ENCODE measurements around the gene KLHDC8B. TPM values are rescaled to one million over a fixed set of nuclear protein-coding genes. Genes with fewer than 3 reads are reported as not detected.
A peak's percentile ranks its signal among the peaks of the same experiment; 100 is the strongest.

KLHDC8B gene
- total and polyA plus RNA-seq, 4 donors, result 8.1 to 17.1 (median 9.4) TPM

DNA sequence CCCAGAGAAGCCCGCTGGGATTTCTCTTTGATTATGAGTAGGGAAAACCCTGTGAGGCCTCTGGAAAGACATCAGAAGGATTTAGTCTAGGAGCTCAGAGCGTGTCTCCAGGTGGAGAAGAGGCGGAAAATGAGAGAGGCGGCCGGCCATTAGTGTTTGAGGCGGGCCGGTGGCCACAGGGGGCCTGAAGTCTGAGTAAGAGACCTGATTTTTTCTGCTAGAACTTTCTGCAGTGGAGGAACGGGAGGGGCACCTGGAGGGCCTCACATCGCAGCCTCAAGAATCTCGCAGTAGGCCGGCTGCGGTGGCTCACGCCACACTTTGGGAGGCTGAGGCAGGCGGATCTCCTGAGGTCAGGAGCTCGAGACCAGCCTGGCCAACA is 28.5 kb downstream of the KLHDC8B start:
- WGBS, result 78% methylated on average over 15 of the region's 15 CpGs
- Histone ChIP-seq H3K27ac (ENCODE audit: low read depth in 1 of 2, low read length in 2 of 2) (no peak overlapping the region), H3K36me3 (ENCODE audit: control insufficient read depth in 4 of 4, insufficient read depth in 3 of 4, low read depth in 1 of 4, low read length in 3 of 4) (no peaks in the 10 kb centered on the region), H3K4me3 (ENCODE audit: low read depth in 1 of 3, low read length in 3 of 3) (peak overlapping the region in 1 of 3 donors; percentile 32), H3K9me3 (ENCODE audit: control insufficient read depth in 4 of 4, low read length in 3 of 4) (no peaks in the 10 kb centered on the region), H3K9ac (ENCODE audit: low read depth in 1 of 2, low read length in 2 of 2) (no peak overlapping the region), H3K27me3 (ENCODE audit: control insufficient read depth in 4 of 4, insufficient read depth in 4 of 4, low read length in 3 of 4) (no peaks in the 10 kb centered on the region), H3K4me1 (ENCODE audit: control insufficient read depth in 4 of 4, insufficient read depth in 4 of 4, low read length in 3 of 4) (peaks cover 0 to 8% (median 0%) of the 10 kb centered on the region in 4 donors)
- TF ChIP-seq, protein P1, sequence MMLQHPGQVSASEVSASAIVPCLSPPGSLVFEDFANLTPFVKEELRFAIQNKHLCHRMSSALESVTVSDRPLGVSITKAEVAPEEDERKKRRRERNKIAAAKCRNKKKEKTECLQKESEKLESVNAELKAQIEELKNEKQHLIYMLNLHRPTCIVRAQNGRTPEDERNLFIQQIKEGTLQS (IDR thresholded peaks at IDR 0.05), result no peak
- TF ChIP-seq, protein P2, sequence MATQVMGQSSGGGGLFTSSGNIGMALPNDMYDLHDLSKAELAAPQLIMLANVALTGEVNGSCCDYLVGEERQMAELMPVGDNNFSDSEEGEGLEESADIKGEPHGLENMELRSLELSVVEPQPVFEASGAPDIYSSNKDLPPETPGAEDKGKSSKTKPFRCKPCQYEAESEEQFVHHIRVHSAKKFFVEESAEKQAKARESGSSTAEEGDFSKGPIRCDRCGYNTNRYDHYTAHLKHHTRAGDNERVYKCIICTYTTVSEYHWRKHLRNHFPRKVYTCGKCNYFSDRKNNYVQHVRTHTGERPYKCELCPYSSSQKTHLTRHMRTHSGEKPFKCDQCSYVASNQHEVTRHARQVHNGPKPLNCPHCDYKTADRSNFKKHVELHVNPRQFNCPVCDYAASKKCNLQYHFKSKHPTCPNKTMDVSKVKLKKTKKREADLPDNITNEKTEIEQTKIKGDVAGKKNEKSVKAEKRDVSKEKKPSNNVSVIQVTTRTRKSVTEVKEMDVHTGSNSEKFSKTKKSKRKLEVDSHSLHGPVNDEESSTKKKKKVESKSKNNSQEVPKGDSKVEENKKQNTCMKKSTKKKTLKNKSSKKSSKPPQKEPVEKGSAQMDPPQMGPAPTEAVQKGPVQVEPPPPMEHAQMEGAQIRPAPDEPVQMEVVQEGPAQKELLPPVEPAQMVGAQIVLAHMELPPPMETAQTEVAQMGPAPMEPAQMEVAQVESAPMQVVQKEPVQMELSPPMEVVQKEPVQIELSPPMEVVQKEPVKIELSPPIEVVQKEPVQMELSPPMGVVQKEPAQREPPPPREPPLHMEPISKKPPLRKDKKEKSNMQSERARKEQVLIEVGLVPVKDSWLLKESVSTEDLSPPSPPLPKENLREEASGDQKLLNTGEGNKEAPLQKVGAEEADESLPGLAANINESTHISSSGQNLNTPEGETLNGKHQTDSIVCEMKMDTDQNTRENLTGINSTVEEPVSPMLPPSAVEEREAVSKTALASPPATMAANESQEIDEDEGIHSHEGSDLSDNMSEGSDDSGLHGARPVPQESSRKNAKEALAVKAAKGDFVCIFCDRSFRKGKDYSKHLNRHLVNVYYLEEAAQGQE (IDR thresholded peaks at IDR 0.05), result no peak
- TF ChIP-seq HNF4A (conservative IDR thresholded peaks at IDR 0.05) (no peak), NR2F2 (IDR thresholded peaks at IDR 0.05) (no peak), TAF1 (conservative IDR thresholded peaks at IDR 0.05) (no peak), RXRA (IDR thresholded peaks at IDR 0.05) (no peak), SP1 (IDR thresholded peaks at IDR 0.05) (no peak)
- TF ChIP-seq, protein P3, sequence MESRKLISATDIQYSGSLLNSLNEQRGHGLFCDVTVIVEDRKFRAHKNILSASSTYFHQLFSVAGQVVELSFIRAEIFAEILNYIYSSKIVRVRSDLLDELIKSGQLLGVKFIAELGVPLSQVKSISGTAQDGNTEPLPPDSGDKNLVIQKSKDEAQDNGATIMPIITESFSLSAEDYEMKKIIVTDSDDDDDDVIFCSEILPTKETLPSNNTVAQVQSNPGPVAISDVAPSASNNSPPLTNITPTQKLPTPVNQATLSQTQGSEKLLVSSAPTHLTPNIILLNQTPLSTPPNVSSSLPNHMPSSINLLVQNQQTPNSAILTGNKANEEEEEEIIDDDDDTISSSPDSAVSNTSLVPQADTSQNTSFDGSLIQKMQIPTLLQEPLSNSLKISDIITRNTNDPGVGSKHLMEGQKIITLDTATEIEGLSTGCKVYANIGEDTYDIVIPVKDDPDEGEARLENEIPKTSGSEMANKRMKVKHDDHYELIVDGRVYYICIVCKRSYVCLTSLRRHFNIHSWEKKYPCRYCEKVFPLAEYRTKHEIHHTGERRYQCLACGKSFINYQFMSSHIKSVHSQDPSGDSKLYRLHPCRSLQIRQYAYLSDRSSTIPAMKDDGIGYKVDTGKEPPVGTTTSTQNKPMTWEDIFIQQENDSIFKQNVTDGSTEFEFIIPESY (IDR thresholded peaks at IDR 0.05), result no peak
- TF ChIP-seq, protein P4, sequence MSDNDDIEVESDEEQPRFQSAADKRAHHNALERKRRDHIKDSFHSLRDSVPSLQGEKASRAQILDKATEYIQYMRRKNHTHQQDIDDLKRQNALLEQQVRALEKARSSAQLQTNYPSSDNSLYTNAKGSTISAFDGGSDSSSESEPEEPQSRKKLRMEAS (IDR thresholded peaks at IDR 0.05), result no peak
- no peak for DNase-seq (ENCODE audit: low spot score)

DNA sequence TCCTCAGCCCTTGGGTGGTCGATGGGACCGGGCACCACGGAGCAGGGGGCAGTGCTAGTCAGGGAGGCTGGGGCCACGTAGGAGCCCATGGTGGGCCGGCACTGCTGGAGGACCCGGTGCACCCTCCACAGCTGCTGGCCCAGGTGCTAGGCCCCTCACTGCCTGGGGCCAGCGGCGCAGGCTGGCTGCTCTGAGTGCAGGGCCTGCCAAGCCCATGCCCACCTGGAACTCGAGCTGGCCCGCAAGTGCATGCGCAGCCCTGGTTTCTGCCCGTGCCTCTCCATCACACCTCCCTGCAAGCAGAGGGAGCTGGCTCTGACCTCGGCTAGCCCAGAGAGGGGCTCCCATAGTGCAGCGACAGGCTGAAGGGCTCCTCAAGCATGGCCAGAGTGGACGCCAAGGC is 42.1 kb downstream of the KLHDC8B start:
- Histone ChIP-seq H3K9me3 (ENCODE audit: control insufficient read depth in 4 of 4, low read length in 3 of 4) (peaks cover 0 to 4% (median 0%) of the 10 kb centered on the region in 4 donors), H3K27ac (ENCODE audit: low read depth in 1 of 2, low read length in 2 of 2) (no peak overlapping the region), H3K4me3 (ENCODE audit: low read depth in 1 of 3, low read length in 3 of 3) (no peak overlapping the region), H3K9ac (ENCODE audit: low read depth in 1 of 2, low read length in 2 of 2) (no peak overlapping the region), H3K27me3 (ENCODE audit: control insufficient read depth in 4 of 4, insufficient read depth in 4 of 4, low read length in 3 of 4) (no peaks in the 10 kb centered on the region), H3K4me1 (ENCODE audit: control insufficient read depth in 4 of 4, insufficient read depth in 4 of 4, low read length in 3 of 4) (no peaks in the 10 kb centered on the region), H3K36me3 (ENCODE audit: control insufficient read depth in 4 of 4, insufficient read depth in 3 of 4, low read depth in 1 of 4, low read length in 3 of 4) (no peaks in the 10 kb centered on the region)
- WGBS, result 94% methylated on average over 15 of the region's 15 CpGs
- no peak for DNase-seq (ENCODE audit: low spot score)
- TF ChIP-seq RXRA (IDR thresholded peaks at IDR 0.05) (no peak), FOXA2 (IDR thresholded peaks at IDR 0.05) (no peak), YY1 (IDR thresholded peaks at IDR 0.05) (no peak), RAD21 (IDR thresholded peaks at IDR 0.05) (no peak), EGR1 (IDR thresholded peaks at IDR 0.05; ENCODE audit: low read depth in 2 of 2) (no peak), SP1 (IDR thresholded peaks at IDR 0.05) (no peak), NR2F2 (IDR thresholded peaks at IDR 0.05) (no peak), JUND (IDR thresholded peaks at IDR 0.05) (no peak), FOXA1 (IDR thresholded peaks at IDR 0.05) (no peak), TAF1 (conservative IDR thresholded peaks at IDR 0.05) (no peak), HNF4G (IDR thresholded peaks at IDR 0.05) (no peak)
- TF ChIP-seq, protein P2 (IDR thresholded peaks at IDR 0.05), result no peak
- TF ChIP-seq, protein P5, sequence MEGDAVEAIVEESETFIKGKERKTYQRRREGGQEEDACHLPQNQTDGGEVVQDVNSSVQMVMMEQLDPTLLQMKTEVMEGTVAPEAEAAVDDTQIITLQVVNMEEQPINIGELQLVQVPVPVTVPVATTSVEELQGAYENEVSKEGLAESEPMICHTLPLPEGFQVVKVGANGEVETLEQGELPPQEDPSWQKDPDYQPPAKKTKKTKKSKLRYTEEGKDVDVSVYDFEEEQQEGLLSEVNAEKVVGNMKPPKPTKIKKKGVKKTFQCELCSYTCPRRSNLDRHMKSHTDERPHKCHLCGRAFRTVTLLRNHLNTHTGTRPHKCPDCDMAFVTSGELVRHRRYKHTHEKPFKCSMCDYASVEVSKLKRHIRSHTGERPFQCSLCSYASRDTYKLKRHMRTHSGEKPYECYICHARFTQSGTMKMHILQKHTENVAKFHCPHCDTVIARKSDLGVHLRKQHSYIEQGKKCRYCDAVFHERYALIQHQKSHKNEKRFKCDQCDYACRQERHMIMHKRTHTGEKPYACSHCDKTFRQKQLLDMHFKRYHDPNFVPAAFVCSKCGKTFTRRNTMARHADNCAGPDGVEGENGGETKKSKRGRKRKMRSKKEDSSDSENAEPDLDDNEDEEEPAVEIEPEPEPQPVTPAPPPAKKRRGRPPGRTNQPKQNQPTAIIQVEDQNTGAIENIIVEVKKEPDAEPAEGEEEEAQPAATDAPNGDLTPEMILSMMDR (IDR thresholded peaks at IDR 0.05; ENCODE audit: low read depth, low read length, missing input control), result no peak
- TF ChIP-seq, protein P3 (IDR thresholded peaks at IDR 0.05), result no peak
- TF ChIP-seq, protein P1 (IDR thresholded peaks at IDR 0.05), result no peak
